Hepatocyte (in vitro differentiated cells): ENCODE data around the gene HLX. TPM values are rescaled to one million over a fixed set of nuclear protein-coding genes. Genes with fewer than 3 reads are reported as not detected.

ENCODE experiments used
- DNase-seq: peaks from one replicate; pipeline ENCODE4 v3.0.0-alpha.2; 2016; ENCODE audit warnings: low spot score
- H2AFZ ChIP-seq: fragments of 200-600 bp; sonication (generic); 2 replicates; pipeline ENCODE4 v1.6.0; 2016; ENCODE audit warnings: antibody characterized with exemption, mild to moderate bottlenecking
- H3K27ac ChIP-seq: fragments of 200-600 bp; sonication (generic); 2 replicates; pipeline ENCODE4 v1.5.1; 2016; ENCODE audit warnings: mild to moderate bottlenecking
- H3K27me3 ChIP-seq: fragments of 200-600 bp; sonication (generic); 2 replicates; pipeline ENCODE4 v1.6.1; 2016
- H3K36me3 ChIP-seq: fragments of 200-600 bp; sonication (generic); replicated peaks from 2 replicates; pipeline ENCODE4 v1.5.1; 2016; ENCODE audit warnings: low read depth; ENCODE audit not compliant: insufficient read depth
- H3K4me1 ChIP-seq: fragments of 200-600 bp; sonication (generic); 2 replicates; pipeline ENCODE4 v1.5.1; 2016; ENCODE audit warnings: mild to moderate bottlenecking, moderate library complexity; ENCODE audit not compliant: insufficient read depth
- H3K4me2 ChIP-seq: fragments of 200-600 bp; sonication (generic); 2 replicates; pipeline ENCODE4 v1.6.0; 2016
- H3K4me3 ChIP-seq: fragments of 200-600 bp; sonication (generic); 2 replicates; pipeline ENCODE4 v1.5.1; 2016; ENCODE audit warnings: mild to moderate bottlenecking
- H3K79me2 ChIP-seq: fragments of 200-600 bp; sonication (generic); 2 replicates; pipeline ENCODE4 v1.6.0; 2017; ENCODE audit warnings: mild to moderate bottlenecking
- H3K9me2 ChIP-seq: fragments of 200-600 bp; sonication (generic); replicated peaks from 2 replicates; pipeline ENCODE4 v1.6.0; 2017; ENCODE audit warnings: mild to moderate bottlenecking; ENCODE audit not compliant: insufficient read depth
- H3K9me3 ChIP-seq: fragments of 200-600 bp; sonication (generic); 2 replicates; pipeline ENCODE4 v1.5.1; 2016; ENCODE audit warnings: low read depth, mild to moderate bottlenecking
- H4K20me1 ChIP-seq: fragments of 200-600 bp; sonication (generic); 2 replicates; pipeline ENCODE4 v1.6.0; 2016; ENCODE audit warnings: mild to moderate bottlenecking; ENCODE audit not compliant: insufficient read depth, poor library complexity, severe bottlenecking
- EZH2 ChIP-seq: fragments of 200-600 bp; sonication (generic); IDR thresholded peaks from 2 replicates; pipeline ENCODE4 v1.6.1; 2016; ENCODE audit warnings: antibody characterized with exemption, mild to moderate bottlenecking, borderline replicate concordance
- EZH2phosphoT487 ChIP-seq: fragments of 200-600 bp; sonication (generic); IDR thresholded peaks from one replicate; pipeline ENCODE4 v1.6.1; 2018; ENCODE audit warnings: antibody characterized with exemption, mild to moderate bottlenecking, low read depth, moderate library complexity; ENCODE audit not compliant: unreplicated experiment, severe bottlenecking
- WGBS: methylation state at CpG from one replicate; pipeline ENCODE4 v1.1.6; 2016; ENCODE audit warnings: low lambda C conversion rate; ENCODE audit errors: missing lambda C conversion rate; 5-methylcytosine and 5-hydroxymethylcytosine counted together
- polyA plus RNA-seq: library from polyadenylated mRNA; unstranded; fragments of >200 nt; fragmentation: Nextera tagmentation; extraction: Ambion mirVana; gene quantifications from 2 replicates; pipeline ENCODE4 v1.2.1, GENCODE V29; 2016
- total RNA-seq: library from RNA; depleted of rRNA; stranded (reverse); fragments of >200 nt; gene quantifications from 2 replicates; pipeline ENCODE4 v1.2.3, GENCODE V29; 2014
- TF ChIP-seq, protein P1 (sequence below): fragments of 200-600 bp; sonication (generic); IDR thresholded peaks from 2 replicates; pipeline ENCODE4 v1.5.1; 2016; ENCODE audit warnings: antibody characterized with exemption, mild to moderate bottlenecking; ENCODE audit not compliant: poor library complexity

Gene HLX
- total and polyA plus RNA-seq, 2 experiments from 2014 or later, result 1.4 to 6.1 TPM

- no peaks in the 10 kb centered on the region for H3K79me2 ChIP-seq
- no peaks in the 10 kb centered on the region for H4K20me1 ChIP-seq
- peak; percentile 32 for DNase-seq
- 77% methylated on average over 2 of the region's 2 CpGs for whole genome bisulfite sequencing
- no peak overlapping the region for H3K4me3 ChIP-seq
- H3K9me3 ChIP-seq, result no peaks in the 10 kb centered on the region
- no peaks in the 10 kb centered on the region for H3K4me1 ChIP-seq
- peaks cover 31% of the 10 kb centered on the region for H3K27me3 ChIP-seq
- TF ChIP-seq, protein P1, sequence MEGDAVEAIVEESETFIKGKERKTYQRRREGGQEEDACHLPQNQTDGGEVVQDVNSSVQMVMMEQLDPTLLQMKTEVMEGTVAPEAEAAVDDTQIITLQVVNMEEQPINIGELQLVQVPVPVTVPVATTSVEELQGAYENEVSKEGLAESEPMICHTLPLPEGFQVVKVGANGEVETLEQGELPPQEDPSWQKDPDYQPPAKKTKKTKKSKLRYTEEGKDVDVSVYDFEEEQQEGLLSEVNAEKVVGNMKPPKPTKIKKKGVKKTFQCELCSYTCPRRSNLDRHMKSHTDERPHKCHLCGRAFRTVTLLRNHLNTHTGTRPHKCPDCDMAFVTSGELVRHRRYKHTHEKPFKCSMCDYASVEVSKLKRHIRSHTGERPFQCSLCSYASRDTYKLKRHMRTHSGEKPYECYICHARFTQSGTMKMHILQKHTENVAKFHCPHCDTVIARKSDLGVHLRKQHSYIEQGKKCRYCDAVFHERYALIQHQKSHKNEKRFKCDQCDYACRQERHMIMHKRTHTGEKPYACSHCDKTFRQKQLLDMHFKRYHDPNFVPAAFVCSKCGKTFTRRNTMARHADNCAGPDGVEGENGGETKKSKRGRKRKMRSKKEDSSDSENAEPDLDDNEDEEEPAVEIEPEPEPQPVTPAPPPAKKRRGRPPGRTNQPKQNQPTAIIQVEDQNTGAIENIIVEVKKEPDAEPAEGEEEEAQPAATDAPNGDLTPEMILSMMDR, result peak; percentile 61
- TF ChIP-seq EZH2 (no peak), EZH2phosphoT487 (no peak)
- no peak overlapping the region for H2AFZ ChIP-seq
- no peak overlapping the region for H3K27ac ChIP-seq
- no peak overlapping the region for H3K4me2 ChIP-seq
- no peaks in the 10 kb centered on the region for H3K36me3 ChIP-seq
- no peaks in the 10 kb centered on the region for H3K9me2 ChIP-seq
Measured at GRCh38 chr1:220908757-220909156, 29.5 kb downstream of the HLX start.

DNA sequence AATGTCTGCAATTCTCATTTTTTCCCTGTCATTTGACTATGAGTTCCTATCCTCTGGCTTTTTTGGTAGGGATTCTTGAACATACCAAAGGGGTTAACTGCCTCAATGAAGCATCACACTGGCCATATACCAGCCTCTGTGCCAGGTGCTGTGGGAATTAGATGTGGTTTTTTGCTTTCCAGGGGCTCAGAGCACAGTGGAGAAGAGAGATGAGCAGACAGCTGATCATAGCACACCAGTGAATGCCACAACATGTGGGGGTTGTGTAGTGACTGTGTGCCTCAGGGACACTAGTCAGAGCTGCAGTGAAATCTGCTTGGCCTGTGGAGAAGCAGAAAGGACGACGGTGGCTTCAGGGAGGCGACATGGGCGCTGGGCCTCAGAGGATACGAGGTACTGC, 30.8 kb downstream of the HLX start:
- Histone ChIP-seq H3K36me3 (no peaks in the 10 kb centered on the region), H3K27ac (no peak overlapping the region), H4K20me1 (no peaks in the 10 kb centered on the region), H3K9me2 (no peaks in the 10 kb centered on the region), H2AFZ (no peak overlapping the region), H3K4me3 (no peak overlapping the region), H3K79me2 (no peaks in the 10 kb centered on the region), H3K9me3 (no peaks in the 10 kb centered on the region), H3K4me1 (no peaks in the 10 kb centered on the region), H3K4me2 (no peak overlapping the region), H3K27me3 (peaks cover 23% of the 10 kb centered on the region)
- TF ChIP-seq, protein P1, result no peak
- no peak for TF ChIP-seq EZH2phosphoT487
- no peak for TF ChIP-seq EZH2
- DNase-seq, result no peak
- 79% methylated on average over 5 of the region's 5 CpGs for WGBS

GRCh38 chr1:220914283-220915116, 35.3 kb downstream of the HLX start:
- Histone ChIP-seq H3K79me2 (no peaks in the 10 kb centered on the region), H3K27ac (no peak overlapping the region), H3K4me2 (no peak overlapping the region), H3K4me3 (no peak overlapping the region), H3K9me2 (no peaks in the 10 kb centered on the region), H2AFZ (no peak overlapping the region), H3K9me3 (no peaks in the 10 kb centered on the region), H3K27me3 (peaks cover 20% of the 10 kb centered on the region), H3K36me3 (no peaks in the 10 kb centered on the region), H4K20me1 (no peaks in the 10 kb centered on the region), H3K4me1 (no peaks in the 10 kb centered on the region)
- DNase-seq, result no peak
- TF ChIP-seq, protein P1, result no peak
- TF ChIP-seq EZH2 (no peak), EZH2phosphoT487 (no peak)
- 83% methylated on average over 6 of the region's 6 CpGs for WGBS
